Mesodermal cell (in vitro differentiated cells): ENCODE measurements around the gene CCDC3.

Source experiments
- H3K27ac ChIP-seq: 2 replicates; pipeline ENCODE4 v1.7.0; 2013; ENCODE audit warnings: mild to moderate bottlenecking, low read depth, low read length, moderate library complexity; ENCODE audit not compliant: severe bottlenecking
- H3K36me3 ChIP-seq: 2 replicates; pipeline ENCODE4 v1.7.1; 2013; ENCODE audit warnings: mild to moderate bottlenecking, low read length, moderate library complexity; ENCODE audit not compliant: control insufficient read depth, insufficient read depth
- H3K4me1 ChIP-seq: one replicate; pipeline ENCODE4 v1.7.1; 2013; ENCODE audit warnings: mild to moderate bottlenecking, low read length; ENCODE audit not compliant: insufficient read depth, control insufficient read depth, poor library complexity, severe bottlenecking
- H3K4me3 ChIP-seq: 2 replicates; pipeline ENCODE4 v1.7.0; 2013; ENCODE audit warnings: low read length, control low read depth, mild to moderate bottlenecking; ENCODE audit not compliant: insufficient read depth, poor library complexity, severe bottlenecking; ENCODE audit errors: extremely low read depth
- H3K9me3 ChIP-seq: 2 replicates; pipeline ENCODE4 v1.7.1; 2013; ENCODE audit warnings: mild to moderate bottlenecking, low read length, moderate library complexity; ENCODE audit not compliant: control insufficient read depth
- WGBS, 2 experiments: methylation state at CpG; one replicate each; pipeline ENCODE4 v1.1.5; 2013; ENCODE audit warnings: missing lambda C conversion rate in 2 of 2; ENCODE audit not compliant: insufficient coverage in 2 of 2; 5-methylcytosine and 5-hydroxymethylcytosine counted together

The CCDC3 gene

DNA sequence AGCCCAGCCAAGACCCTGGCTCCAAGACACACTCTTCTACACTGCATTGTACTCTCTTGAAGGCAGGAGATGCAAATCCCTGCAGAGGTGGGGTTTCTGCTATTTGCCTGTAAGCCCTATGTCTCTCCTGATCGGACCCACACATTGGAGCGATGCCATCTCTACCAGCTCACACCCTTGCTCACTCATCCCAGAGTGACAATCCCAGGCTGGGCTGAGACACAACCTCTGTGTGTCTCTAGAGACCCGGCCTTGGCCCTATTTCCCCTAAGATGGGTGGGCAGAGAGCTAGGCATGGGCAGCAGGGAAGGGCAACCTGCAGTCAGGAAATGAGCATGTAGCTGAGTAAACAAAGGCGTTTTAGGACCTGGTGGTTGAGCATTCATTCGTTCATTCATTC is 25.6 kb downstream of the CCDC3 start:
- WGBS, 2 experiments: 96 to 100% methylated on average over 2 to 4 of the region's 5 CpGs
- Histone ChIP-seq H3K9me3 (no peaks in the 10 kb centered on the region), H3K36me3 (no peaks in the 10 kb centered on the region), H3K27ac (no peak overlapping the region), H3K4me1 (peaks cover 16% of the 10 kb centered on the region), H3K4me3 (no peak overlapping the region)

DNA sequence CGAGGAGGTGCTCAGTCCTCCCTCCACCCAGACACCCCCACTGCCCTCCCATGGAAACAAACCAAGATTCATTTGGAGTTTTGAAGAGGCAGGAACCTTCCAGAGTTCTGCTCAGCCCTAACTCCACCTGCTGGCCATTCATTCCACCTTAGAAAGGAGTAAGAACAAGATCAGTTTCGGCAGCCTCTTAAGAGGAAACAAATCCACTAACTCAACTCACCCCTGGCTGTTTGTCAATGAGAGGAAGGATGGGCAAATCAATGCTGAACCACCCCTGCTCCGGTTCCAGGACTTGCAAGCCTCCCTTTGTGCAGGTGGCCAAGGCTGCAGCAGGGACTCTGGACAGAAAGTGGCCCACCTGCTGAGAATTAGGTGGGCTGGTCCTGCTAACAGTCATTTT is 26.2 kb downstream of the CCDC3 start:
- 87 to 90% methylated on average over 2 to 3 of the region's 3 CpGs for WGBS, 2 experiments
- H3K4me3 ChIP-seq: no peak overlapping the region
- H3K9me3 ChIP-seq: no peaks in the 10 kb centered on the region
- H3K27ac ChIP-seq: no peak overlapping the region
- no peaks in the 10 kb centered on the region for H3K36me3 ChIP-seq
- peaks cover 13% of the 10 kb centered on the region for H3K4me1 ChIP-seq

DNA sequence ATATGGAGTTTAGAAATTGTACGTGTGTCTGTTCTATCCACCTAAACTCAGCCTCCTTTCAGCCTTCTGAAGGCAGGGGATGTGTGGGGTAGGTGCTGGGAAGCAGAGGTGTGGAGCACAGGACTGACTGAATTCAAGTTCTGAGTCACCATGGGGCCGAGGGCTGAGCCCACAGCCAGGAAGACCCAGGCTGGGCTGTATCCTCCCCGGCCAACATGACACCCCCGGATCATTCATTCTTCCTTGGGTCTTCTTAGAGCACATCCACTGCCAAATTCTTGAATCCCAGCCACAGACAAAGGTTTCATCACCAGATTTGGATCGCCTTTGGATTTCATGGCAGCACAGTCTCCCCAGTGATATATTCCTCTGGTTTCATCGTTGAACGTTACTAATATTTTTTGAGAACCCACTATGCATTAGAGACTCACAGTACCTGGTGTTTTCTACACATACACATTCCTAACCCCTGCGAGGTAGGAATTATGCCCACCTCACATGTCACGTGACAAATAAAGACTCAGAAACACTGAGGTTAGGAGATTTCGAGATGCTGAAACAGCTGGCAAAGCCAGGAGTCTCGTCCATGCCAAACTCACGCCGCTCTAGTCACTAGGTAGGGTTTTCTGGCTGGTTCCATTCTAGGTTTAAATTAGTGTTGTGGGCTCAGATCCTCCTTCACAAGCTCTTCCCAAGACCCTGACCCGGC is 26.9 kb downstream of the CCDC3 start:
- no peaks in the 10 kb centered on the region for H3K9me3 ChIP-seq
- no peak overlapping the region for H3K27ac ChIP-seq
- peaks cover 7% of the 10 kb centered on the region for H3K4me1 ChIP-seq
- H3K4me3 ChIP-seq: no peak overlapping the region
- 91 to 95% methylated on average over 11 to 13 of the region's 14 CpGs for WGBS, 2 experiments
- H3K36me3 ChIP-seq: no peaks in the 10 kb centered on the region

DNA sequence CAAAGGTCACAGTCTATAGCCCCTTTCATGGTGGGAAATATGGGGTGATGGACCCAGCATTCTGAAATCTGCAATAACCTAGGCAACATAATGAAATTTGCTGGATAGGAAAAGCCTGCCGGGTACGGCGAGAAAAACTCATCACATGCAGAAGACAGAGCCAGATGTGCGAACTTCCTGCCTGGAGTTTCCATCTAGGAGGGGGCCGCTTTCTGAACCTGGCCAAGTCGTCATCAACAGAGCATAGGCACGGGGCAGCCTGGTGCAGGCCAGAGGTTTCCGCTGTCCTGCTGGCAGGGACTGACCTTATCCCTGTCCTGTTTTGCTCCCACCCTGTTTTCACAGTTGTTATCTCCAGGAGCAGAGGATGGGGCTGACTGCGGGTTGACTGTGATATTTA is 27.4 kb downstream of the CCDC3 start:
- H3K4me1 ChIP-seq: peaks cover 6% of the 10 kb centered on the region
- no peaks in the 10 kb centered on the region for H3K36me3 ChIP-seq
- 93 to 99% methylated on average over 8 of the region's 9 CpGs for WGBS, 2 experiments
- H3K9me3 ChIP-seq: no peaks in the 10 kb centered on the region
- H3K4me3 ChIP-seq: no peak overlapping the region
- no peak overlapping the region for H3K27ac ChIP-seq

DNA sequence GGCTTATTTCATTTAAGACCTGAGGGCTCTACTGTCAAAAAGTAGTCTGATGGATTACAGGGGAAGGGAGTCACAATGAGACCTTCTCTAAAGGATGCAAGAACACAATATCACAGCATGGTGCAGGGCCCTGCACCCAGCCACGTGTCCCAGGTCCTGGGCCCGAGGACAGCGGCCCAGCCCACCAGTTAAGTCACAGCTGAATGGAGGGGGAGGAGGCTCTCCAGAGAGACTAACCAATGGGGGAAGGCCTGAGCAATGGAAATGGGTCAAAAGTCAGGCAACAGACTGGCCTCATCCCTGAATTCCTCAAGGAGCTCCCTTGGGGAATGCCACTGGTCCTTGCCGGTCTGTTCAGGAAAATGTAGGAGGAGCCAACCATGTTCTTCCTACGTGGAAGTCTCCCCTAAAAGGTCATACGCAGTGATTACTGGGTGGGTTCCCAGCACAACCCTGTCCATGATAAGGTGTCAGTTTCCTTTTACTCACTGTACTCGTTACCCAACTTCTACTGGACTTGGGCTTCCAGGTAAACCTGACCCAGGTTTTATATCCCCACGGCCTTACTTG is 28.3 kb downstream of the CCDC3 start:
- H3K36me3 ChIP-seq: no peaks in the 10 kb centered on the region
- no peaks in the 10 kb centered on the region for H3K4me1 ChIP-seq
- no peak overlapping the region for H3K4me3 ChIP-seq
- peaks cover under 1% of the 10 kb centered on the region for H3K9me3 ChIP-seq
- 79 to 86% methylated on average over 5 to 8 of the region's 8 CpGs for WGBS, 2 experiments
- no peak overlapping the region for H3K27ac ChIP-seq

DNA sequence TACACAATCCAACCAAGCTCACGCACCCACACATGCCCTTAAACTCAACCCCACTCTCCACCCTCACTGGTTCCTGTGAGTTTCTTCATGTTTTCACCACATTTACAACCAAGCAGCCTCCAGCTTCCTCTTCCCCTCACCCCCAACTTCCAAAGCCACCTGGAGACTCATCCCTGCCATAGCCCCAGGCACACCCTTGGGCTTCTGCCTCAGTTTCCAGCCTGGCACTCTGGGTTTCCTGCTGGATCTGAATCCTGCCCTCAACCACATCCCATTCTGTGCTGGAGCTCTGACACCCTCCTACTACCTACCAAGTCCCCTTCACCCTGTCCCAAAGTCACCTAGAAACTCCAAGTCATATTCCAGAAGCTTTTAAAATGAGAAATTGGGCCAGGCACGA is 29.4 kb downstream of the CCDC3 start:
- Histone ChIP-seq H3K9me3 (peaks cover 10% of the 10 kb centered on the region), H3K4me3 (no peak overlapping the region), H3K4me1 (no peaks in the 10 kb centered on the region), H3K27ac (no peak overlapping the region), H3K36me3 (no peaks in the 10 kb centered on the region)
- 88 to 95% methylated on average over 2 of the region's 2 CpGs for WGBS, 2 experiments

DNA sequence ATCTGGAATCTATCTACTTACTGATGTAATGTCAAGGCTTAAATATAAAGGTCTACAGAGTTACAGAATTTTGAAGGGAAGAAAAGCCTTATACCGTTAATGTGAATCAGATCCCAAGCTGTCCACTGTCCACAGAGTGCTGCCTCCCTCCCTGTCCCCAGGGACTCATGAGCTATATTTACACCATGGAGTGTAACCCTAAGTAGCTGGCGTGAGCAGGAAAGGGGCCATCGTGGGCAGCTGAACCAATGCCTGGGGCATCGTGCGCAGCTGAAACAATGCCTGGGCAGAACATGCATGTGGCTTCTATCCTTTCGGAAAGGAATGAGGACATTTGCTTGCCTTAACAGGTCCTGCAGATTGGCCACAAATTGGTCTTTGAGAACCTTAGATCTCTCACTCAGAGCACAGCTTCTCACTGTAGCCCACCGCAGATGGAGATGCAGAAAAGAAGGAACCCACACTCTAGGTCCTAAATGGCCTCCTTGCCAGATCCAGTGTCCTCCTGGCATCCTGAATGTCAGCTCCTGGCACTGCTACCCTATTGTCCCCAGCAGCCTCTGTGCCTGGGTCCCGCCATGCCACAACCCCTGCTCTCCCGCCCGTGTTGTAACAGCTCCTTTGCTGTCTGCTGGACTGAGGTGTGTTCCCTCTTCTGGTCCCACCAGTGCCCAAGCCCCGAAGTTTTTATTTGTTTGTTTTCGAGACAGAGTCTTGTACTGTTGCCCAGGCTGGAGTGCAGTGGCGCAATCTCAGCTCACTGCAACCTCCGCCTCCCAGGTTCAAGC is 30.3 kb downstream of the CCDC3 start:
- Histone ChIP-seq H3K4me1 (peaks cover 3% of the 10 kb centered on the region), H3K4me3 (no peak overlapping the region), H3K9me3 (peaks cover 17% of the 10 kb centered on the region), H3K36me3 (no peaks in the 10 kb centered on the region), H3K27ac (no peak overlapping the region)
- WGBS, 2 experiments: 96 to 98% methylated on average over 13 of the region's 14 CpGs

DNA sequence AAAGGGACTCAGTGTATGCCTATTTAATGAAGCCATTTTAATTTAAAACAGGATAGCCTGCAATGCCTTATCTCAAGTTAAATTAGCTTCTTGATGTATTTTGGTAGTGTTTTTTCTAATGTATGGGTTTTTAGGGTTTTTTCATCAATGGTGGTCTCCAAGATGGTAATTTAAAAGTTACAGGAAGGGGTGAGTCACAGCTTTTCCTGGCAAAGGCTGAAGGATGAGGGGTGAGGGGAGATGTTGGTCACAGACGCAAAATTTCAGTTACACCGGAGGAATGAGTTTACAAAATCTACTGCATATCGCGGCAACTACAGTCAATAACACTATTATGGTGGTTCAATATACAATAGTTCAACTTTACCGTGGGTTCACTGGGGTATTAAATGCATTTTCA is 31.6 kb downstream of the CCDC3 start:
- WGBS, 2 experiments: 100% methylated on average over 1 of the region's 5 CpGs; no CpG with 5 or more reads in 1 of the 2 experiments
- Histone ChIP-seq H3K27ac (no peak overlapping the region), H3K9me3 (peaks cover 17% of the 10 kb centered on the region), H3K36me3 (no peaks in the 10 kb centered on the region), H3K4me3 (no peak overlapping the region), H3K4me1 (peaks cover 3% of the 10 kb centered on the region)

DNA sequence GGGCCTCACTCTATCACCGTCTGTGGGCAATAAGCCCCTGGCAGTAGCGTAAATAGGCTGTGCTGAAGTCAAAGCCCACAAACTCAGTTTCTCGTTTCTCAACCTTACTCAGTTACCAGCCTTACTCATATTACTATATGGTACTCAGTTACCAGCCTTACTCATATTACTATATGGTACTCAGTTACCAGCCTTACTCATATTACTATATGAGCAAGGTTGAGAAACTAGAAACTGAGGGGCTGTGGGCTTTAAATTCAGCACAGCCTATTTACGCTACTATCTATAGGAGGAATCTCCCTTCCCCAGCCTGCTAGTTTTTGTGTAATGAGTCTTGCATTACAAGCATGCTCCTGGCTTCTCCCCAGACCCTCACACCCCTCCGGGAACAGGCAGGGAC is 35.4 kb downstream of the CCDC3 start:
- no peaks in the 10 kb centered on the region for H3K36me3 ChIP-seq
- peaks cover 3% of the 10 kb centered on the region for H3K4me1 ChIP-seq
- 93 to 94% methylated on average over 3 to 4 of the region's 5 CpGs for WGBS, 2 experiments
- no peak overlapping the region for H3K27ac ChIP-seq
- H3K9me3 ChIP-seq: peaks cover 17% of the 10 kb centered on the region
- no peak overlapping the region for H3K4me3 ChIP-seq

DNA sequence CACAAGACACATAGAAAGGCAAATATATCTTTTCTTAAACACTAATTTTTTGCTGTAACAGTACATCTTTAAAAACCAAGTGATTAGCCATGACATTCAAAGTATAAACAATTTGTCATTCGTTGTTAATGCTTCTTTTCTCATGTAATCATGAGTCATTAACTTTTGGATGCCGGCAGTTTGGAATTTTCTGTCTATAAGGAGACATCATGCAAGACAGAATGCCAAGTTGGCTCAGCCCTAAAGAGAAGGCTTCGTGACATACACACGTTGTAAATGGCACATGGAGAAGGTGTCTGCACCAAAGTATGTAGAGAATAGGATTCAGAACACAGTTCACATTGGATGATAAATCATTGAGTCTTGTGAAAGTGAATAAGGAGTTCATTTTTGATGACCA is 35.9 kb downstream of the CCDC3 start:
- no peaks in the 10 kb centered on the region for H3K36me3 ChIP-seq
- H3K9me3 ChIP-seq: peaks cover 17% of the 10 kb centered on the region
- no peak overlapping the region for H3K4me3 ChIP-seq
- peaks cover 3% of the 10 kb centered on the region for H3K4me1 ChIP-seq
- H3K27ac ChIP-seq: no peak overlapping the region
- WGBS, 2 experiments: 48 to 100% methylated on average over 3 of the region's 4 CpGs

DNA sequence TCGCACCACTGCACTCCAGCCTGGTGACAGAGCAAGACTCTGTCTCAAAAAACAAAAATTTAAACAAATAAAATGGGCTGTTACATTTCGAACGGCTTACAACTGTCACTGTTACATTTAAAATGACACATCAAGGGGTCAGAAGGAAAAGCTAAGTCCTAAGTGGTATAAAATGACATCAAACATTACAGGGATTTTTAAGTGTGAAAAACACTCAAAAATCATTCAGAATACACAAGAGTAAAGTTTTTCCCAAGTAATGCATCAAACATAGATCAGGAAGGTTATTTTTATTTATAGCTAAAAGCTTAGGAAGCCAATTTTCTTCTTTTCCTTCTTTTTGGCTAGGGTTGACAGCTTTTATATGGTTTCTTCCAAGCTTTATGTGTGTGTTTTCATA is 39.0 kb downstream of the CCDC3 start:
- Histone ChIP-seq H3K27ac (no peak overlapping the region), H3K4me1 (peaks cover 3% of the 10 kb centered on the region), H3K9me3 (peaks cover 10% of the 10 kb centered on the region), H3K36me3 (no peaks in the 10 kb centered on the region), H3K4me3 (no peak overlapping the region)
- WGBS, 2 experiments: 100% methylated on average over 1 of the region's 3 CpGs; no CpG with 5 or more reads in 1 of the 2 experiments
